SK-N-SH treated with all-trans-retinoic acid at 6 μM for 48 hours (cell line): ENCODE measurements around the gene PNPLA3.

Experiments used
- ATAC-seq: fragments of 200-7000 bp; cut with Tn5 transposase; 3 replicates; pipeline ENCODE4 v1.9.1; 2020; ENCODE audit warnings: mild to moderate bottlenecking, moderate library complexity
- ARNTL ChIP-seq: fragments of 450-650 bp; formaldehyde crosslinking; IDR thresholded peaks from 2 replicates; pipeline ENCODE4 v1.5.0; 2020; ENCODE audit warnings: low read depth, mild to moderate bottlenecking, moderate library complexity, borderline replicate concordance
- BACH2 ChIP-seq: fragments of 250-450 bp; sonication (Bioruptor Pico); IDR thresholded peaks from 2 replicates; pipeline ENCODE4 v1.9.0; 2021; ENCODE audit warnings: mild to moderate bottlenecking, borderline replicate concordance
- CSDC2 ChIP-seq: fragments of 250-450 bp; sonication (Bioruptor Pico); IDR thresholded peaks from 2 replicates; pipeline ENCODE4 v1.5.0; 2020; ENCODE audit warnings: mild to moderate bottlenecking, moderate library complexity
- ESRRG ChIP-seq: fragments of 250-450 bp; sonication (Bioruptor Pico); IDR thresholded peaks from 2 replicates; pipeline ENCODE4 v1.6.1; 2021; ENCODE audit warnings: mild to moderate bottlenecking
- GLIS3 ChIP-seq: fragments of 250-450 bp; sonication (Bioruptor Pico); IDR thresholded peaks from 2 replicates; pipeline ENCODE4 v1.5.0; 2020; ENCODE audit warnings: mild to moderate bottlenecking, moderate library complexity
- ISL1 ChIP-seq: fragments of 250-450 bp; sonication (Bioruptor Pico); IDR thresholded peaks from 2 replicates; pipeline ENCODE4 v2.1.2; 2022; ENCODE audit warnings: mild to moderate bottlenecking, moderate library complexity
- PPARA ChIP-seq: fragments of 250-450 bp; sonication (Bioruptor Pico); IDR thresholded peaks from 2 replicates; pipeline ENCODE4 v1.5.0; 2020; ENCODE audit warnings: mild to moderate bottlenecking, borderline replicate concordance
- SNAI2 ChIP-seq: fragments of 250-450 bp; sonication (Bioruptor Pico); IDR thresholded peaks from 2 replicates; pipeline ENCODE4 v1.5.0; 2020; ENCODE audit warnings: mild to moderate bottlenecking, moderate library complexity
- TOX ChIP-seq: fragments of 250-450 bp; sonication (Bioruptor Pico); IDR thresholded peaks from 2 replicates; pipeline ENCODE4 v1.8.0; 2021; ENCODE audit warnings: mild to moderate bottlenecking, moderate library complexity, borderline replicate concordance
- ZC3H10 ChIP-seq: fragments of 250-450 bp; sonication (Bioruptor Pico); IDR thresholded peaks from 2 replicates; pipeline ENCODE4 v1.5.1; 2021; ENCODE audit warnings: mild to moderate bottlenecking, moderate library complexity
- ZFP3 ChIP-seq: fragments of 250-450 bp; sonication (Bioruptor Pico); IDR thresholded peaks from 2 replicates; pipeline ENCODE4 v1.5.0; 2020; ENCODE audit warnings: mild to moderate bottlenecking, moderate library complexity
- ZFP30 ChIP-seq: fragments of 450-650 bp; formaldehyde crosslinking; IDR thresholded peaks from 2 replicates; pipeline ENCODE4 v1.5.0; 2022; ENCODE audit warnings: mild to moderate bottlenecking, moderate library complexity
- ZNF565 ChIP-seq: fragments of 450-650 bp; formaldehyde crosslinking; conservative IDR thresholded peaks from 2 replicates; pipeline ENCODE4 v1.5.0; 2020; ENCODE audit warnings: low read depth, mild to moderate bottlenecking, moderate library complexity
- ZNF70 ChIP-seq: fragments of 450-650 bp; formaldehyde crosslinking; IDR thresholded peaks from 2 replicates; pipeline ENCODE4 v1.5.0; 2020; ENCODE audit warnings: mild to moderate bottlenecking, moderate library complexity
- ZNF8 ChIP-seq: fragments of 450-650 bp; formaldehyde crosslinking; IDR thresholded peaks from 2 replicates; pipeline ENCODE4 v1.5.0; 2020; ENCODE audit warnings: mild to moderate bottlenecking, moderate library complexity
- TF ChIP-seq, protein P1 (sequence below): fragments of 250-450 bp; sonication (Bioruptor Pico); IDR thresholded peaks from 2 replicates; pipeline ENCODE4 v1.5.1; 2021; ENCODE audit warnings: mild to moderate bottlenecking, moderate library complexity
- TF ChIP-seq, protein P2 (sequence below): fragments of 250-450 bp; sonication (Bioruptor Pico); IDR thresholded peaks from 2 replicates; pipeline ENCODE4 v1.5.0; 2020; ENCODE audit warnings: mild to moderate bottlenecking, moderate library complexity
- TF ChIP-seq, protein P3 (sequence below): fragments of 250-450 bp; sonication (Bioruptor Pico); IDR thresholded peaks from 2 replicates; pipeline ENCODE4 v1.8.0; 2021; ENCODE audit warnings: low read depth, mild to moderate bottlenecking, moderate library complexity, borderline replicate concordance
- TF ChIP-seq, protein P4 (sequence below): fragments of 250-450 bp; sonication (Bioruptor Pico); IDR thresholded peaks from 2 replicates; pipeline ENCODE4 v1.8.0; 2020; ENCODE audit warnings: mild to moderate bottlenecking, moderate library complexity, borderline replicate concordance

Gene PNPLA3

DNA sequence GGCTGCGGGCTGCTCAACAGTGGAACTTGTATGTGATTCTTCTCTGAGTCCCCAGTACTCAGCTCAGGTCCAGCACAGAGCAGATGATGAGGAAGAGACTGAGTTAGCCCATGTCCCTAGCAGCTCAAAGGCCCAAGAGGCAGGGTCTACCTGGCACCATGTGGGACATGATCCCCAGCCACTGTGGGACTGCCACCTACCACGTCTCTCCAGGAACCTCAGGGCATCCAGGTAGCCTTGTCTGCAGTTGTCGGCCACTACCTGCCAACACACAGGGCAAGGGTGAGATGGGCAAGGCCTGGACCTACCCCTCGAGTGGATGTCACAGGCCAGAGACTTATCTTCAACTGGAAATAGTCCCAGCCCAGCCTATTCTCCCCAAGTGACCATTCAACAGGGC, 36.2 kb upstream of the PNPLA3 start:
- TF ChIP-seq ARNTL (CRISPR knock-in tag) (no peak), ZNF70 (CRISPR knock-in tag) (no peak), ISL1 (CRISPR knock-in tag) (no peak), ESRRG (CRISPR knock-in tag) (no peak), TOX (no peak), ZC3H10 (CRISPR knock-in tag) (no peak), CSDC2 (CRISPR knock-in tag) (no peak), ZFP30 (no peak), GLIS3 (CRISPR knock-in tag) (no peak), SNAI2 (CRISPR knock-in tag) (no peak), ZFP3 (CRISPR knock-in tag) (no peak)
- TF ChIP-seq, protein P1, sequence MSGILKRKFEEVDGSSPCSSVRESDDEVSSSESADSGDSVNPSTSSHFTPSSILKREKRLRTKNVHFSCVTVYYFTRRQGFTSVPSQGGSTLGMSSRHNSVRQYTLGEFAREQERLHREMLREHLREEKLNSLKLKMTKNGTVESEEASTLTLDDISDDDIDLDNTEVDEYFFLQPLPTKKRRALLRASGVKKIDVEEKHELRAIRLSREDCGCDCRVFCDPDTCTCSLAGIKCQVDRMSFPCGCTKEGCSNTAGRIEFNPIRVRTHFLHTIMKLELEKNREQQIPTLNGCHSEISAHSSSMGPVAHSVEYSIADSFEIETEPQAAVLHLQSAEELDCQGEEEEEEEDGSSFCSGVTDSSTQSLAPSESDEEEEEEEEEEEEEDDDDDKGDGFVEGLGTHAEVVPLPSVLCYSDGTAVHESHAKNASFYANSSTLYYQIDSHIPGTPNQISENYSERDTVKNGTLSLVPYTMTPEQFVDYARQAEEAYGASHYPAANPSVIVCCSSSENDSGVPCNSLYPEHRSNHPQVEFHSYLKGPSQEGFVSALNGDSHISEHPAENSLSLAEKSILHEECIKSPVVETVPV (CRISPR knock-in tag) = no peak
- TF ChIP-seq, protein P2, sequence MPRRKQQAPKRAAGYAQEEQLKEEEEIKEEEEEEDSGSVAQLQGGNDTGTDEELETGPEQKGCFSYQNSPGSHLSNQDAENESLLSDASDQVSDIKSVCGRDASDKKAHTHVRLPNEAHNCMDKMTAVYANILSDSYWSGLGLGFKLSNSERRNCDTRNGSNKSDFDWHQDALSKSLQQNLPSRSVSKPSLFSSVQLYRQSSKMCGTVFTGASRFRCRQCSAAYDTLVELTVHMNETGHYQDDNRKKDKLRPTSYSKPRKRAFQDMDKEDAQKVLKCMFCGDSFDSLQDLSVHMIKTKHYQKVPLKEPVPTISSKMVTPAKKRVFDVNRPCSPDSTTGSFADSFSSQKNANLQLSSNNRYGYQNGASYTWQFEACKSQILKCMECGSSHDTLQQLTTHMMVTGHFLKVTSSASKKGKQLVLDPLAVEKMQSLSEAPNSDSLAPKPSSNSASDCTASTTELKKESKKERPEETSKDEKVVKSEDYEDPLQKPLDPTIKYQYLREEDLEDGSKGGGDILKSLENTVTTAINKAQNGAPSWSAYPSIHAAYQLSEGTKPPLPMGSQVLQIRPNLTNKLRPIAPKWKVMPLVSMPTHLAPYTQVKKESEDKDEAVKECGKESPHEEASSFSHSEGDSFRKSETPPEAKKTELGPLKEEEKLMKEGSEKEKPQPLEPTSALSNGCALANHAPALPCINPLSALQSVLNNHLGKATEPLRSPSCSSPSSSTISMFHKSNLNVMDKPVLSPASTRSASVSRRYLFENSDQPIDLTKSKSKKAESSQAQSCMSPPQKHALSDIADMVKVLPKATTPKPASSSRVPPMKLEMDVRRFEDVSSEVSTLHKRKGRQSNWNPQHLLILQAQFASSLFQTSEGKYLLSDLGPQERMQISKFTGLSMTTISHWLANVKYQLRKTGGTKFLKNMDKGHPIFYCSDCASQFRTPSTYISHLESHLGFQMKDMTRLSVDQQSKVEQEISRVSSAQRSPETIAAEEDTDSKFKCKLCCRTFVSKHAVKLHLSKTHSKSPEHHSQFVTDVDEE (CRISPR knock-in tag) = no peak
- ATAC-seq = no peak

DNA sequence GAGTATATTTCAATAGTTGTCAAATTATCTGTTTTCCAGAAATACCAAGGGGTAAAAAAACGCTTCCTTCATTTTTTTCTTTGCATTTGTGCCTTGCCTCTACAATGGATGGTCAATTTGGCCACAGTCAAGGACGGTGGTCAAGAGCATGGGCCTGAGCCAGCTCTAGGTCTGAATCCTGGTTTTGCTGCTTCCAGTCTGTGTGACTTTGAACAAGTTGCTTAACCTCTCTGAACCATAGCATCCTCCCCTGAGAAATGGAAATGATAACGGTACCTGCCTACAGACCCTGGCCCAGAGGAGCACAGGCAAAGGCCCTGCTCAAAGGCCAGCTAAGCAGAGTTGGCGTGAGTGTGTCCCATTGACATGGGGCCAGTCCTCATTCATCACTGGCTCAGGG, 34.9 kb upstream of the PNPLA3 start:
- no peak for ATAC-seq
- TF ChIP-seq ARNTL (CRISPR knock-in tag) (no peak), SNAI2 (CRISPR knock-in tag) (no peak), ZNF8 (no peak), BACH2 (CRISPR knock-in tag) (no peak), ZNF565 (CRISPR knock-in tag) (no peak), CSDC2 (CRISPR knock-in tag) (no peak), PPARA (no peak), ZFP3 (CRISPR knock-in tag) (no peak)
- TF ChIP-seq, protein P1 (CRISPR knock-in tag) = no peak
- TF ChIP-seq, protein P3, sequence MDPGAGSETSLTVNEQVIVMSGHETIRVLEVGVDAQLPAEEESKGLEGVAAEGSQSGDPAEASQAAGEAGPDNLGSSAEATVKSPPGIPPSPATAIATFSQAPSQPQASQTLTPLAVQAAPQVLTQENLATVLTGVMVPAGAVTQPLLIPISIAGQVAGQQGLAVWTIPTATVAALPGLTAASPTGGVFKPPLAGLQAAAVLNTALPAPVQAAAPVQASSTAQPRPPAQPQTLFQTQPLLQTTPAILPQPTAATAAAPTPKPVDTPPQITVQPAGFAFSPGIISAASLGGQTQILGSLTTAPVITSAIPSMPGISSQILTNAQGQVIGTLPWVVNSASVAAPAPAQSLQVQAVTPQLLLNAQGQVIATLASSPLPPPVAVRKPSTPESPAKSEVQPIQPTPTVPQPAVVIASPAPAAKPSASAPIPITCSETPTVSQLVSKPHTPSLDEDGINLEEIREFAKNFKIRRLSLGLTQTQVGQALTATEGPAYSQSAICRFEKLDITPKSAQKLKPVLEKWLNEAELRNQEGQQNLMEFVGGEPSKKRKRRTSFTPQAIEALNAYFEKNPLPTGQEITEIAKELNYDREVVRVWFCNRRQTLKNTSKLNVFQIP (CRISPR knock-in tag) = no peak

DNA sequence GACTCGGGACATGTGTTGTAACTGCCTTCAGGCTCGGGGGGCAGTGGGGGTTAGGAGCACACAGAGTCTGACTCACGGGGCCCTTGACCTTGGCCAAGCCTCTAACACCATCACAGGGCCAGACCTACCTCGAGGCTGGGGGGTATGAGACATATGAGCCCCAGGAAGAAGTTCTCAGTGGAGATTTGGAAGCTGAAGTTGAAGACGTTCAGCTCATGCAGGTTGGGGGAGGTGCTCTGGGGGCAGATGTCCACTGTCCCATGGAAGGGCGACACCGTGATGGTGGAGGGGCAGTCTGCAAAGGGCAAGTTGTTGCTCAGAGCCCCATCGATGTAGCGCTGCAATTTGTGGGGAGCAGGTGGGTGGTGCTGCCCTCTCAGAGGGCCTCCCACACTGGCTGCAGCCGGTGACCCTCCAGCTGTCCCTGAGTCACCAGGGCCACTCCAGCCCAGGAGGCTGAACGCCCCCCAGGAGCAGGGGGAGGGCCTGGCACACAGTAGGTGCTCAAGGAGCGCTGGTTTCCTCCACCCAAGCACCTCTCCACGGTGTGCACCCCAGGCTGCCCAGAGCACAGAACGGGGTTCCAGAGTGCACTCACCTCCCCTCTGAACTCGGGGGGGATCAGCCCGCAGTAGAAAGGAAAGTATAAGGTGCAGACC, 34.3 kb upstream of the PNPLA3 start:
- no peak for ATAC-seq
- no peak for TF ChIP-seq ZFP3 (CRISPR knock-in tag)
- TF ChIP-seq ZNF8 = no peak
- TF ChIP-seq ESRRG (CRISPR knock-in tag) = no peak
- no peak for TF ChIP-seq TOX
- no peak for TF ChIP-seq BACH2 (CRISPR knock-in tag)
- no peak for TF ChIP-seq ZNF565 (CRISPR knock-in tag)
- TF ChIP-seq, protein P4, sequence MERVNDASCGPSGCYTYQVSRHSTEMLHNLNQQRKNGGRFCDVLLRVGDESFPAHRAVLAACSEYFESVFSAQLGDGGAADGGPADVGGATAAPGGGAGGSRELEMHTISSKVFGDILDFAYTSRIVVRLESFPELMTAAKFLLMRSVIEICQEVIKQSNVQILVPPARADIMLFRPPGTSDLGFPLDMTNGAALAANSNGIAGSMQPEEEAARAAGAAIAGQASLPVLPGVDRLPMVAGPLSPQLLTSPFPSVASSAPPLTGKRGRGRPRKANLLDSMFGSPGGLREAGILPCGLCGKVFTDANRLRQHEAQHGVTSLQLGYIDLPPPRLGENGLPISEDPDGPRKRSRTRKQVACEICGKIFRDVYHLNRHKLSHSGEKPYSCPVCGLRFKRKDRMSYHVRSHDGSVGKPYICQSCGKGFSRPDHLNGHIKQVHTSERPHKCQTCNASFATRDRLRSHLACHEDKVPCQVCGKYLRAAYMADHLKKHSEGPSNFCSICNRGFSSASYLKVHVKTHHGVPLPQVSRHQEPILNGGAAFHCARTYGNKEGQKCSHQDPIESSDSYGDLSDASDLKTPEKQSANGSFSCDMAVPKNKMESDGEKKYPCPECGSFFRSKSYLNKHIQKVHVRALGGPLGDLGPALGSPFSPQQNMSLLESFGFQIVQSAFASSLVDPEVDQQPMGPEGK (CRISPR knock-in tag) = no peak
